Pancreas (tissue), 10 donors: ENCODE data around the gene C10orf105. TPM values are rescaled to one million over a fixed set of nuclear protein-coding genes. Genes with fewer than 3 reads are reported as not detected.

Source experiments
- ATAC-seq, 4 donors: fragments of 200-7000 bp; cut with Tn5 transposase; one replicate each; pipeline versions ENCODE4 v1.8.0 to v1.9.1; 2020; ENCODE audit warnings: mild to moderate bottlenecking in 4 of 4, moderate library complexity in 4 of 4
- DNase-seq, 6 donors: peaks; one replicate each; pipeline ENCODE4 v3.0.0-alpha.2; 2020
- FAIRE-seq: peaks from 2 replicates; lab custom pipeline; 2012; peaks lifted over from hg19 to GRCh38; lab: Jason Lieb, UNC
- H3K27ac ChIP-seq, 4 donors: fragments of 200-600 bp; sonication (generic); 1 replicate in 3 of 4; 2 replicates in 1 of 4; pipeline versions ENCODE4 v1.5.0 to v1.8.0; 2020
- H3K27me3 ChIP-seq, 4 donors: fragments of 200-600 bp; one replicate each; pipeline ENCODE4 v1.8.0; 2021
- H3K36me3 ChIP-seq, 3 donors: fragments of 200-600 bp; sonication (generic) in 1 of 3; one replicate each; pipeline versions ENCODE4 v1.5.0 to v1.8.0; 2020 to 2021
- H3K4me1 ChIP-seq, 3 donors: fragments of 200-600 bp; one replicate each; pipeline ENCODE4 v1.8.0; 2021
- H3K4me3 ChIP-seq, 4 donors: fragments of 200-600 bp; sonication (generic) in 2 of 4; one replicate each; pipeline versions ENCODE4 v1.5.0 to v1.8.0; 2020 to 2021
- H3K9me3 ChIP-seq, 4 donors: fragments of 200-600 bp; one replicate each; pipeline ENCODE4 v1.8.0; 2021
- CTCF ChIP-seq, 4 donors: fragments of 200-600 bp; sonication (generic) in 3 of 4; IDR thresholded peaks; one replicate each; pipeline versions ENCODE4 v1.5.0 to v1.8.0; 2021; ENCODE audit warnings: antibody characterized with exemption in 4 of 4
- WGBS, 2 donors: extraction: QIAGEN DNeasy Blood & Tissue Kit; methylation state at CpG; one replicate each; pipeline ENCODE4 v1.1.7; 2013; 5-methylcytosine and 5-hydroxymethylcytosine counted together
- intact Hi-C, 3 donors: fragments of 100-400 bp; cut with DNase I; formaldehyde crosslinking; loops; one replicate each; pipeline versions ENCODE4 v1.11.1 to v1.14.2; 2022
- polyA plus RNA-seq, 2 donors: library from polyadenylated mRNA; stranded (reverse); fragments of 200-250 nt; gene quantifications; one replicate each; pipeline ENCODE4 v1.2.3, GENCODE V29; 2013
- total RNA-seq, 6 donors: library from RNA; stranded (reverse); fragmentation: NEBNext Ultra II Directional in 4 of 6; extraction: Animal tissue kit (Norgen Biotek cat#: 25700) in 4 of 6; gene quantifications; one replicate each; pipeline versions ENCODE4 v1.2.1 to v1.2.4, GENCODE V29; 2021 to 2023
- donor health status: healthy with polysubstance abuse.
- donor health status: DM: no; HTN: no; CAD: no; lungs with moderate emphysema.
- donor health status: DM: no; HTN: no; CAD: no.
- donor health status: control.
- donor health status: control.
- donor health status: Bipolar disorder and iron deficiency.
- donor health status: DM: yes; HTN: yes; CAD: no.
- donor health status: DM: no; HTN: no; CAD: no.
- donor health status: DM: no; HTN: no; CAD: no.
- donor health status: DM: yes; HTN: yes; CAD: no.

The C10orf105 gene
- total and polyA plus RNA-seq, 8 donors, result 0.06 to 0.14 (median 0.08) TPM; not detected in 5

- no peak overlapping the region for H3K4me3 ChIP-seq
- H3K36me3 ChIP-seq, result no peaks in the 10 kb centered on the region
- no peak for DNase-seq
- no peaks in the 10 kb centered on the region for H3K9me3 ChIP-seq
- no peaks in the 10 kb centered on the region for H3K4me1 ChIP-seq
- no peak for TF ChIP-seq CTCF (IDR thresholded peaks at IDR 0.05)
- ATAC-seq, result no peak
- H3K27ac ChIP-seq, result no peak overlapping the region
- FAIRE-seq, result no peak
- H3K27me3 ChIP-seq, result no peaks in the 10 kb centered on the region
- intact Hi-C loops, result loop anchor here in 1 of 3 donors (10.0 kb wide), 2 partner anchors 98 to 402 kb away; no protein-coding TSS in a partner anchor
- 68 to 81% methylated on average over 32 to 35 of the region's 35 CpGs for WGBS, 2 donors
These were observed 13.1 kb downstream of the C10orf105 start for GRCh38 chr10:71706216-71707121.

- intact Hi-C loops, result loop anchor here in 1 of 3 donors (10.0 kb wide), 2 partner anchors 99 to 401 kb away; no protein-coding TSS in a partner anchor
- Histone ChIP-seq H3K9me3 (no peaks in the 10 kb centered on the region), H3K36me3 (no peaks in the 10 kb centered on the region), H3K4me1 (no peaks in the 10 kb centered on the region), H3K27me3 (no peaks in the 10 kb centered on the region), H3K4me3 (no peak overlapping the region), H3K27ac (no peak overlapping the region)
- FAIRE-seq (no peak), DNase-seq (no peak), ATAC-seq (no peak)
- TF ChIP-seq CTCF (IDR thresholded peaks at IDR 0.05), result no peak
- WGBS, 2 donors, result 59 to 60% methylated on average over 2 of the region's 2 CpGs
These were observed 14.0 kb downstream of the C10orf105 start for GRCh38 chr10:71705582-71705981.

GRCh38 chr10:71704816-71705215 lies 14.8 kb downstream of the C10orf105 start:
- Histone ChIP-seq H3K27me3 (no peaks in the 10 kb centered on the region), H3K9me3 (no peaks in the 10 kb centered on the region), H3K27ac (no peak overlapping the region), H3K4me3 (no peak overlapping the region), H3K4me1 (no peaks in the 10 kb centered on the region), H3K36me3 (no peaks in the 10 kb centered on the region)
- intact Hi-C loops, result loop anchor here in 1 of 3 donors (10.0 kb wide), 2 partner anchors 100 to 400 kb away; no protein-coding TSS in a partner anchor
- FAIRE-seq (no peak), ATAC-seq (no peak), DNase-seq (no peak)
- 84 to 87% methylated on average over 13 to 18 of the region's 18 CpGs for WGBS, 2 donors
- TF ChIP-seq CTCF (IDR thresholded peaks at IDR 0.05), result no peak

GRCh38 chr10:71703577-71703976 lies 16.0 kb downstream of the C10orf105 start:
- intact Hi-C loops, result loop anchor here in 1 of 3 donors (10.0 kb wide), 2 partner anchors 101 to 399 kb away; no protein-coding TSS in a partner anchor
- no peak overlapping the region for H3K4me3 ChIP-seq
- H3K27me3 ChIP-seq, result no peaks in the 10 kb centered on the region
- ATAC-seq, result no peak
- H3K36me3 ChIP-seq, result no peaks in the 10 kb centered on the region
- FAIRE-seq, result no peak
- DNase-seq, result no peak
- H3K4me1 ChIP-seq, result no peaks in the 10 kb centered on the region
- WGBS, 2 donors, result 60 to 77% methylated on average over 11 of the region's 11 CpGs
- no peaks in the 10 kb centered on the region for H3K9me3 ChIP-seq
- TF ChIP-seq CTCF (IDR thresholded peaks at IDR 0.05), result no peak
- no peak overlapping the region for H3K27ac ChIP-seq
